ENCODE results near the gene GJB6.

GJB6 gene

GRCh38 chr13:20217168-20217567, 15.0 kb downstream of the GJB6 start:
- Histone ChIP-seq H3K79me2 (ENCODE audit: control insufficient read depth, insufficient read depth, low read length, poor library complexity) (no peaks in the 10 kb centered on the region), H3K4me3 (ENCODE audit: low read depth, low read length) (no peak overlapping the region), H3K27ac (ENCODE audit: low read depth, low read length) (no peak overlapping the region), H3K36me3 (ENCODE audit: control insufficient read depth in 1 of 2, insufficient read depth in 2 of 2, low read length in 2 of 2) (no peaks in the 10 kb centered on the region), H3K79me1 (ENCODE audit: low read length) (no peaks in the 10 kb centered on the region), H3K27me3 (ENCODE audit: insufficient read depth, low read length) (no peaks in the 10 kb centered on the region), H3K9me3 (ENCODE audit: insufficient read depth, low read depth, low read length) (no peaks in the 10 kb centered on the region), H3K4ac (ENCODE audit: low read depth, low read length) (no peak overlapping the region), H3K14ac (ENCODE audit: low read length) (no peak overlapping the region), H3K4me1 (ENCODE audit: control insufficient read depth in 1 of 2, insufficient read depth in 2 of 2, low read length in 2 of 2) (no peaks in the 10 kb centered on the region), H3K23ac (ENCODE audit: low read length) (no peak overlapping the region), H2AFZ (ENCODE audit: insufficient read depth, low read length, poor library complexity) (no peak overlapping the region), H3K4me2 (ENCODE audit: low read length) (no peak overlapping the region), H2BK5ac (ENCODE audit: low read depth, low read length, poor library complexity) (no peak overlapping the region), H4K91ac (ENCODE audit: low read depth, low read length) (no peak overlapping the region), H3K9ac (ENCODE audit: low read length) (no peak overlapping the region), H4K8ac (ENCODE audit: low read depth, low read length) (no peak overlapping the region), H3K18ac (ENCODE audit: low read length) (no peak overlapping the region), H2BK12ac (ENCODE audit: low read length) (no peak overlapping the region), H2BK120ac (ENCODE audit: insufficient read depth, low read length, poor library complexity) (no peak overlapping the region), H2AK5ac (ENCODE audit: low read length) (no peak overlapping the region), H4K12ac (ENCODE audit: low read depth, low read length) (no peak overlapping the region)
- no CpG with 5 or more reads among the region's 3 CpGs for WGBS (ENCODE audit: extremely low coverage, insufficient coverage, insufficient read length)
- DNase-seq = no peak

DNA sequence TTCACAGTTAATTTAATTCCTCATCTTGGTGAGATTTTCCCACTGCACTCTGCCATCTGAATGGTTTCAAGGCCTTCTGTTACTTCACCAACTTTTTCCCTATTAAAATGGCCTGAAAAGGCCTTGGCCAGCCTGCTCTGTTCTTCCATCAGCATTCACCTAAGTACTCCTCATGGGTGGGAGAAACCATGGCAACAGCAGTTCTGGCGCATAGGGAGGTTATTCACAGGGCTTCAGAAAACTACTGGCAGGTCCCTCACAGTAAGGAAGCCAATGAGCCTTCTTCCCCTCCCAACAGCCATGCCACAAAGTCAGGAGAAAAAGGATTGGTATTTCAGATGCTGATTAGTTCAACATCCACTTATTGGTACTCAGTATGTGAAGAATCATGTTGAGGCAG, 22.2 kb downstream of the GJB6 start:
- Histone ChIP-seq H3K27ac (ENCODE audit: low read depth, low read length) (no peak overlapping the region), H3K9me3 (ENCODE audit: insufficient read depth, low read depth, low read length) (no peaks in the 10 kb centered on the region), H4K8ac (ENCODE audit: low read depth, low read length) (no peak overlapping the region), H2BK12ac (ENCODE audit: low read length) (no peak overlapping the region), H3K79me1 (ENCODE audit: low read length) (no peaks in the 10 kb centered on the region), H3K4me3 (ENCODE audit: low read depth, low read length) (no peak overlapping the region), H2AFZ (ENCODE audit: insufficient read depth, low read length, poor library complexity) (no peak overlapping the region), H2BK5ac (ENCODE audit: low read depth, low read length, poor library complexity) (no peak overlapping the region), H2BK120ac (ENCODE audit: insufficient read depth, low read length, poor library complexity) (no peak overlapping the region), H3K14ac (ENCODE audit: low read length) (no peak overlapping the region), H4K12ac (ENCODE audit: low read depth, low read length) (no peak overlapping the region), H3K79me2 (ENCODE audit: control insufficient read depth, insufficient read depth, low read length, poor library complexity) (no peaks in the 10 kb centered on the region), H3K18ac (ENCODE audit: low read length) (no peak overlapping the region), H3K4me1 (ENCODE audit: control insufficient read depth in 1 of 2, insufficient read depth in 2 of 2, low read length in 2 of 2) (peaks cover 0 to 2% of the 10 kb centered on the region in 2 experiments), H3K23ac (ENCODE audit: low read length) (no peak overlapping the region), H2AK5ac (ENCODE audit: low read length) (no peak overlapping the region), H3K36me3 (ENCODE audit: control insufficient read depth in 1 of 2, insufficient read depth in 2 of 2, low read length in 2 of 2) (no peaks in the 10 kb centered on the region), H3K4me2 (ENCODE audit: low read length) (no peak overlapping the region), H3K4ac (ENCODE audit: low read depth, low read length) (no peak overlapping the region), H3K27me3 (ENCODE audit: insufficient read depth, low read length) (no peaks in the 10 kb centered on the region), H3K9ac (ENCODE audit: low read length) (no peak overlapping the region), H4K91ac (ENCODE audit: low read depth, low read length) (no peak overlapping the region)
- DNase-seq = no peak
- no CpG with 5 or more reads among the region's 1 CpG for WGBS (ENCODE audit: extremely low coverage, insufficient coverage, insufficient read length)

DNA sequence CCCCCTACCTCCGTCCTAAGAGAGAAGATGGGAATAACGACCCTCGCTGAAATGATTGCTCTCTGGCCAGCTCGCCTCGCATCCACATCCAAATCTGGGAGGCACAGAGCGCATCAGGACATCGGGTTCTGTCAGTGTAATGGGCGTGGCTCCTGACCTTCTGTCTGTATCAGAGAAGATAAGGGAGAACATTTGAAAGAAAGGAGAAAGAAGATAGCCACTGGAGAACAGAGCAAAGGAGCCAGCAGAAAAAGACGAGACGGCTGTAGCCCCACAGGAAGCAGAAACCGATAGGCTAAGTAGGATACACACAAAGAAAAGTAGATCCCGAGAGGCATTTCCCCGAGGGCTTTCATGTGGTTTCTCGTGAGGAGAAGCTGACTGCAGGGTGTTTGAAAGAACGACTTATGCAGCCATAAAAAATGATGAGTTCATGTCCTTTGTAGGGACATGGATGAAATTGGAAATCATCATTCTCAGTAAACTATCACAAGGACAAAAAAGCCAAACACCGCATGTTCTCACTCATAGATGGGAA, 25.4 kb downstream of the GJB6 start:
- H3K4me3 ChIP-seq (ENCODE audit: low read depth, low read length) = no peak overlapping the region
- no peak overlapping the region for H2BK12ac ChIP-seq (ENCODE audit: low read length)
- H2AFZ ChIP-seq (ENCODE audit: insufficient read depth, low read length, poor library complexity) = no peak overlapping the region
- no peak overlapping the region for H3K4me2 ChIP-seq (ENCODE audit: low read length)
- WGBS (ENCODE audit: extremely low coverage, insufficient coverage, insufficient read length) = no CpG with 5 or more reads among the region's 16 CpGs
- H3K27me3 ChIP-seq (ENCODE audit: insufficient read depth, low read length) = no peaks in the 10 kb centered on the region
- H3K36me3 ChIP-seq (ENCODE audit: control insufficient read depth in 1 of 2, insufficient read depth in 2 of 2, low read length in 2 of 2) = no peaks in the 10 kb centered on the region
- no peak overlapping the region for H4K91ac ChIP-seq (ENCODE audit: low read depth, low read length)
- H3K4ac ChIP-seq (ENCODE audit: low read depth, low read length) = no peak overlapping the region
- DNase-seq = no peak
- no peak overlapping the region for H4K8ac ChIP-seq (ENCODE audit: low read depth, low read length)
- H3K4me1 ChIP-seq (ENCODE audit: control insufficient read depth in 1 of 2, insufficient read depth in 2 of 2, low read length in 2 of 2) = peaks cover 0 to 2% of the 10 kb centered on the region in 2 experiments
- no peaks in the 10 kb centered on the region for H3K79me1 ChIP-seq (ENCODE audit: low read length)
- no peak overlapping the region for H3K14ac ChIP-seq (ENCODE audit: low read length)
- no peak overlapping the region for H3K18ac ChIP-seq (ENCODE audit: low read length)
- H3K23ac ChIP-seq (ENCODE audit: low read length) = no peak overlapping the region
- H3K9ac ChIP-seq (ENCODE audit: low read length) = no peak overlapping the region
- no peak overlapping the region for H2AK5ac ChIP-seq (ENCODE audit: low read length)
- no peak overlapping the region for H2BK120ac ChIP-seq (ENCODE audit: insufficient read depth, low read length, poor library complexity)
- no peaks in the 10 kb centered on the region for H3K9me3 ChIP-seq (ENCODE audit: insufficient read depth, low read depth, low read length)
- no peak overlapping the region for H2BK5ac ChIP-seq (ENCODE audit: low read depth, low read length, poor library complexity)
- no peaks in the 10 kb centered on the region for H3K79me2 ChIP-seq (ENCODE audit: control insufficient read depth, insufficient read depth, low read length, poor library complexity)
- H3K27ac ChIP-seq (ENCODE audit: low read depth, low read length) = no peak overlapping the region
- H4K12ac ChIP-seq (ENCODE audit: low read depth, low read length) = no peak overlapping the region

- Histone ChIP-seq H4K12ac (ENCODE audit: low read depth, low read length) (no peak overlapping the region), H2BK5ac (ENCODE audit: low read depth, low read length, poor library complexity) (no peak overlapping the region), H3K4me2 (ENCODE audit: low read length) (no peak overlapping the region), H3K4me3 (ENCODE audit: low read depth, low read length) (no peak overlapping the region), H4K91ac (ENCODE audit: low read depth, low read length) (no peak overlapping the region), H3K14ac (ENCODE audit: low read length) (no peak overlapping the region), H3K27me3 (ENCODE audit: insufficient read depth, low read length) (no peaks in the 10 kb centered on the region), H3K79me2 (ENCODE audit: control insufficient read depth, insufficient read depth, low read length, poor library complexity) (no peaks in the 10 kb centered on the region), H3K4me1 (ENCODE audit: control insufficient read depth in 1 of 2, insufficient read depth in 2 of 2, low read length in 2 of 2) (peaks cover 0 to 2% of the 10 kb centered on the region in 2 experiments), H3K27ac (ENCODE audit: low read depth, low read length) (no peak overlapping the region), H3K36me3 (ENCODE audit: control insufficient read depth in 1 of 2, insufficient read depth in 2 of 2, low read length in 2 of 2) (no peaks in the 10 kb centered on the region), H3K4ac (ENCODE audit: low read depth, low read length) (no peak overlapping the region), H3K23ac (ENCODE audit: low read length) (no peak overlapping the region), H2AK5ac (ENCODE audit: low read length) (no peak overlapping the region), H3K79me1 (ENCODE audit: low read length) (no peaks in the 10 kb centered on the region), H2BK12ac (ENCODE audit: low read length) (no peak overlapping the region), H3K9me3 (ENCODE audit: insufficient read depth, low read depth, low read length) (peaks cover 1% of the 10 kb centered on the region), H2AFZ (ENCODE audit: insufficient read depth, low read length, poor library complexity) (no peak overlapping the region), H3K9ac (ENCODE audit: low read length) (no peak overlapping the region), H2BK120ac (ENCODE audit: insufficient read depth, low read length, poor library complexity) (no peak overlapping the region), H4K8ac (ENCODE audit: low read depth, low read length) (no peak overlapping the region), H3K18ac (ENCODE audit: low read length) (no peak overlapping the region)
- WGBS (ENCODE audit: extremely low coverage, insufficient coverage, insufficient read length) = no CpG with 5 or more reads among the region's 11 CpGs
- DNase-seq = no peak
Observed at GRCh38 chr13:20206065-20206697, 25.9 kb downstream of the GJB6 start.
